GM23338 (cell line): ENCODE data around the gene MFAP3L.

Experiments
- CREB1 ChIP-seq: fragments of 250-450 bp; sonication (Bioruptor Pico); IDR thresholded peaks from 2 replicates; pipeline ENCODE4 v1.5.0; 2020; ENCODE audit warnings: low read depth, mild to moderate bottlenecking, moderate library complexity
- CTCF ChIP-seq, 2 experiments: fragments of 200-600 bp in 1 of 2; sonication (generic) in 1 of 2; conservative IDR thresholded peaks; 2 replicates each; pipeline versions ENCODE4 v1.5.1 to v1.6.1; 2016 to 2017; ENCODE audit warnings: antibody characterized with exemption in 2 of 2, low read depth in 2 of 2, mild to moderate bottlenecking in 2 of 2, moderate library complexity in 1 of 2
- EZH2 ChIP-seq: fragments of 200-600 bp; sonication (generic); IDR thresholded peaks from one replicate; pipeline ENCODE4 v1.8.0; 2017; ENCODE audit warnings: antibody characterized with exemption, mild to moderate bottlenecking, low read depth; ENCODE audit not compliant: unreplicated experiment
- POLR2AphosphoS5 ChIP-seq: IDR thresholded peaks from 2 replicates; pipeline ENCODE4 v1.6.1; 2016; ENCODE audit warnings: antibody characterized with exemption, low read depth
- REST ChIP-seq: IDR thresholded peaks from one replicate; pipeline ENCODE4 v1.6.1; 2018; ENCODE audit warnings: antibody characterized with exemption; ENCODE audit not compliant: unreplicated experiment
- ZNF462 ChIP-seq: fragments of 250-450 bp; sonication (Bioruptor Pico); IDR thresholded peaks from 2 replicates; pipeline ENCODE4 v1.5.0; 2020; ENCODE audit warnings: mild to moderate bottlenecking, moderate library complexity

GRCh38 chr4:169948271-169948670 lies 77.9 kb downstream of the MFAP3L start:
- TF ChIP-seq CTCF (conservative IDR thresholded peaks at IDR 0.05; ENCODE audit: low read depth in 2 of 2) (no peak), REST (no peak), CREB1 (CRISPR knock-in tag) (no peak), POLR2AphosphoS5 (no peak), ZNF462 (CRISPR knock-in tag) (no peak), EZH2 (no peak)
